Tibial nerve (tissue), 4 donors: ENCODE results near the gene TOP1.

Experiments used
- CTCF ChIP-seq, 5 experiments: fragments of 200-600 bp in 3 of 5; fragments of 450-650 bp in 2 of 5; sonication (generic) in 3 of 5; IDR thresholded peaks; one replicate each; pipeline ENCODE4 v1.5.1; 2016 to 2019; ENCODE audit warnings: antibody characterized with exemption in 5 of 5, mild to moderate bottlenecking in 3 of 5, moderate library complexity in 2 of 5
- EP300 ChIP-seq, 2 donors: sonication (generic); formaldehyde crosslinking; IDR thresholded peaks; one replicate each; pipeline ENCODE4 v1.6.1; 2017; ENCODE audit warnings: antibody characterized with exemption in 2 of 2, mild to moderate bottlenecking in 1 of 2
- POLR2A ChIP-seq, 2 donors: fragments of 450-650 bp; IDR thresholded peaks; one replicate each; pipeline ENCODE4 v1.6.1; 2017; ENCODE audit warnings: antibody characterized with exemption in 2 of 2, mild to moderate bottlenecking in 2 of 2, moderate library complexity in 2 of 2

GRCh38 chr20:41045671-41046070 lies 17.0 kb downstream of the TOP1 start:
- TF ChIP-seq CTCF (IDR thresholded peaks at IDR 0.05) = no peak
- no peak for TF ChIP-seq POLR2A (IDR thresholded peaks at IDR 0.05)
- no peak for TF ChIP-seq EP300 (IDR thresholded peaks at IDR 0.05)
